GM23338 (cell line): ENCODE results near the gene SRY. TPM values are rescaled to one million over a fixed set of nuclear protein-coding genes. Genes with fewer than 3 reads are reported as not detected.
"Not testable (repeated sequence)": the region's sequence is repeated elsewhere in the genome, so short reads cannot be mapped to it uniquely, and the experiment has no call there.

ENCODE experiments used
- ATAC-seq: fragments of 200-7000 bp; cut with Tn5 transposase; 3 replicates; pipeline ENCODE4 v1.9.1; 2020
- DNase-seq: peaks from one replicate; pipeline ENCODE4 v3.0.0-alpha.2; 2015; ENCODE audit warnings: low spot score
- H2AFZ ChIP-seq: fragments of 200-600 bp; sonication (generic); 2 replicates; pipeline ENCODE4 v1.8.0; 2016; ENCODE audit warnings: antibody characterized with exemption, mild to moderate bottlenecking, moderate library complexity
- H3F3A ChIP-seq: fragments of 200-600 bp; sonication (generic); replicated peaks from 2 replicates; pipeline ENCODE4 v1.8.0; 2017; ENCODE audit warnings: antibody characterized with exemption, mixed run types, low read depth
- H3K27ac ChIP-seq: fragments of 200-600 bp; sonication (generic); 2 replicates; pipeline ENCODE4 v1.6.1; 2016; ENCODE audit warnings: low read depth
- H3K27me3 ChIP-seq: fragments of 200-600 bp; sonication (generic); 2 replicates; pipeline ENCODE4 v1.8.0; 2016; ENCODE audit warnings: mild to moderate bottlenecking, mixed run types, moderate library complexity; ENCODE audit not compliant: insufficient read depth
- H3K36me3 ChIP-seq: fragments of 200-600 bp; sonication (generic); 2 replicates; pipeline ENCODE4 v1.8.0; 2016; ENCODE audit warnings: mild to moderate bottlenecking; ENCODE audit not compliant: insufficient read depth
- H3K4me1 ChIP-seq: fragments of 200-600 bp; sonication (generic); 2 replicates; pipeline ENCODE4 v1.8.0; 2016; ENCODE audit warnings: mild to moderate bottlenecking, moderate library complexity; ENCODE audit not compliant: insufficient read depth
- H3K4me2 ChIP-seq: fragments of 200-600 bp; sonication (generic); 2 replicates; pipeline ENCODE4 v1.7.1; 2017; ENCODE audit warnings: mixed run types
- H3K4me3 ChIP-seq: fragments of 200-600 bp; sonication (generic); 2 replicates; pipeline ENCODE4 v1.6.1; 2016; ENCODE audit warnings: mixed run types
- H3K79me2 ChIP-seq: fragments of 200-600 bp; sonication (generic); replicated peaks from 2 replicates; pipeline ENCODE4 v1.8.0; 2017; ENCODE audit warnings: mild to moderate bottlenecking; ENCODE audit not compliant: insufficient read depth
- H3K9me2 ChIP-seq: fragments of 200-600 bp; sonication (generic); 2 replicates; pipeline ENCODE4 v1.8.0; 2017; ENCODE audit not compliant: insufficient read depth
- H4K20me1 ChIP-seq: fragments of 200-600 bp; sonication (generic); replicated peaks from 2 replicates; pipeline ENCODE4 v1.8.0; 2017; ENCODE audit warnings: mild to moderate bottlenecking; ENCODE audit not compliant: insufficient read depth
- H3K27ac Mint-ChIP-seq: 2 replicates; pipeline ENCODE4 v1.8.0; 2020; ENCODE audit warnings: inconsistent platforms, mild to moderate bottlenecking, moderate library complexity, mixed read lengths
- H3K27me3 Mint-ChIP-seq: 3 replicates; pipeline ENCODE4 v1.8.0; 2022; ENCODE audit warnings: low read depth, mild to moderate bottlenecking, moderate library complexity, mixed read lengths, inconsistent platforms; ENCODE audit not compliant: insufficient read depth, poor library complexity
- H3K36me3 Mint-ChIP-seq: 3 replicates; pipeline ENCODE4 v1.8.0; 2021; ENCODE audit warnings: low read depth, mild to moderate bottlenecking, inconsistent platforms, moderate library complexity, mixed read lengths
- H3K4me1 Mint-ChIP-seq: 3 replicates; pipeline ENCODE4 v1.8.0; 2020; ENCODE audit warnings: mild to moderate bottlenecking, inconsistent platforms, mixed read lengths
- H3K4me3 Mint-ChIP-seq: 3 replicates; pipeline ENCODE4 v1.8.0; 2021; ENCODE audit warnings: moderate library complexity, mild to moderate bottlenecking, inconsistent platforms, mixed read lengths
- H3K9me3 Mint-ChIP-seq: 3 replicates; pipeline ENCODE4 v1.8.0; 2020; ENCODE audit warnings: moderate library complexity, mild to moderate bottlenecking, inconsistent platforms, mixed read lengths
- CTCF ChIP-seq, 2 experiments: fragments of 200-600 bp in 1 of 2; sonication (generic) in 1 of 2; conservative IDR thresholded peaks; 2 replicates each; pipeline versions ENCODE4 v1.5.1 to v1.6.1; 2016 to 2017; ENCODE audit warnings: antibody characterized with exemption in 2 of 2, low read depth in 2 of 2, mild to moderate bottlenecking in 2 of 2, moderate library complexity in 1 of 2
- EZH2phosphoT487 ChIP-seq: fragments of 200-600 bp; sonication (generic); IDR thresholded peaks from one replicate; pipeline ENCODE4 v1.8.1; 2018; ENCODE audit warnings: antibody characterized with exemption; ENCODE audit not compliant: unreplicated experiment
- JUNB ChIP-seq: IDR thresholded peaks from one replicate; pipeline ENCODE4 v1.6.1; 2016; ENCODE audit warnings: antibody characterized with exemption; ENCODE audit not compliant: unreplicated experiment
- POLR2AphosphoS5 ChIP-seq: IDR thresholded peaks from 2 replicates; pipeline ENCODE4 v1.6.1; 2016; ENCODE audit warnings: antibody characterized with exemption, low read depth
- STAT1 ChIP-seq: IDR thresholded peaks from one replicate; pipeline ENCODE4 v1.6.1; 2016; ENCODE audit warnings: antibody characterized with exemption; ENCODE audit not compliant: unreplicated experiment
- ZNF114 ChIP-seq: fragments of 250-450 bp; sonication (Bioruptor Pico); IDR thresholded peaks from 2 replicates; pipeline ENCODE4 v1.5.0; 2020; ENCODE audit warnings: mild to moderate bottlenecking, moderate library complexity
- ZNF331 ChIP-seq: fragments of 250-450 bp; sonication (Bioruptor Pico); IDR thresholded peaks from 2 replicates; pipeline ENCODE4 v1.5.0; 2020; ENCODE audit warnings: low read depth, mild to moderate bottlenecking, moderate library complexity
- ZNF462 ChIP-seq: fragments of 250-450 bp; sonication (Bioruptor Pico); IDR thresholded peaks from 2 replicates; pipeline ENCODE4 v1.5.0; 2020; ENCODE audit warnings: mild to moderate bottlenecking, moderate library complexity
- polyA plus RNA-seq: library from polyadenylated mRNA; unstranded; fragments of >200 nt; fragmentation: Nextera tagmentation; extraction: Ambion mirVana; gene quantifications from 2 replicates; pipeline ENCODE4 v1.2.1, GENCODE V29; 2016
- total RNA-seq: library from RNA; depleted of rRNA; stranded (reverse); fragments of >200 nt; shearing (Covaris generic); gene quantifications from 2 replicates; pipeline ENCODE4 v1.2.3, GENCODE V29; 2014

The SRY gene
- total and polyA plus RNA-seq, 2 experiments from 2014 or later: 3.2 to 12.3 TPM

GRCh38 chrY:2824471-2824870 lies 37.0 kb upstream of the SRY start (continued):
- TF ChIP-seq EZH2phosphoT487 (no peak), POLR2AphosphoS5 (no peak)

- not testable (repeated sequence) for H3K4me1 Mint-ChIP-seq, H4K20me1 ChIP-seq, H3K36me3 Mint-ChIP-seq, H3K9me2 ChIP-seq, H3K4me2 ChIP-seq, H3K27me3 ChIP-seq, H3K4me3 ChIP-seq, H3K79me2 ChIP-seq, H3K27ac ChIP-seq, DNase-seq, H3K4me3 Mint-ChIP-seq, H3K36me3 ChIP-seq, H3K27ac Mint-ChIP-seq, H3K4me1 ChIP-seq, ATAC-seq, H3F3A ChIP-seq, H3K27me3 Mint-ChIP-seq, H3K9me3 Mint-ChIP-seq, H2AFZ ChIP-seq
These were observed 29.8 kb upstream of the SRY start for GRCh38 chrY:2817146-2817896.

GRCh38 chrY:2800246-2800645 lies 12.8 kb upstream of the SRY start:
- H3K9me3 Mint-ChIP-seq: no peaks in the 10 kb centered on the region
- Histone ChIP-seq H2AFZ (no peak overlapping the region), H3K27ac (no peak overlapping the region), H3K4me2 (no peak overlapping the region), H3K4me1 (no peaks in the 10 kb centered on the region), H3K9me2 (no peaks in the 10 kb centered on the region), H3K79me2 (no peaks in the 10 kb centered on the region), H3F3A (no peaks in the 10 kb centered on the region), H3K27me3 (no peaks in the 10 kb centered on the region), H3K4me3 (no peak overlapping the region), H4K20me1 (no peaks in the 10 kb centered on the region), H3K36me3 (no peaks in the 10 kb centered on the region)
- peak; percentile 43 for DNase-seq
- H3K4me3 Mint-ChIP-seq: no peak overlapping the region
- no peaks in the 10 kb centered on the region for H3K36me3 Mint-ChIP-seq
- no peaks in the 10 kb centered on the region for H3K27me3 Mint-ChIP-seq
- peak; percentile 42 to 46 for TF ChIP-seq CTCF (conservative IDR thresholded peaks at IDR 0.05; ENCODE audit: low read depth in 2 of 2)
- no peak for TF ChIP-seq ZNF114 (CRISPR knock-in tag)
- ATAC-seq: no peak
- H3K4me1 Mint-ChIP-seq: peaks cover 3% of the 10 kb centered on the region; the same call in 1 of the 3 replicates
- no peak overlapping the region for H3K27ac Mint-ChIP-seq

- Histone ChIP-seq H3K9me2 (no peaks in the 10 kb centered on the region), H2AFZ (no peak overlapping the region), H3K4me1 (peaks cover 6% of the 10 kb centered on the region), H3K79me2 (no peaks in the 10 kb centered on the region), H3K27me3 (no peaks in the 10 kb centered on the region), H3K36me3 (no peaks in the 10 kb centered on the region), H4K20me1 (no peaks in the 10 kb centered on the region), H3K4me3 (no peak overlapping the region), H3K27ac (no peak overlapping the region), H3K4me2 (no peak overlapping the region), H3F3A (no peaks in the 10 kb centered on the region)
- DNase-seq (no peak), ATAC-seq (no peak)
- Mint-ChIP-seq H3K36me3 (no peaks in the 10 kb centered on the region), H3K27me3 (no peaks in the 10 kb centered on the region), H3K9me3 (no peaks in the 10 kb centered on the region), H3K4me1 (peaks cover 3% of the 10 kb centered on the region; the same call in 1 of the 3 replicates), H3K4me3 (no peak overlapping the region), H3K27ac (no peak overlapping the region)
- TF ChIP-seq ZNF462 (CRISPR knock-in tag): no peak
- no peak for TF ChIP-seq ZNF331
- TF ChIP-seq STAT1: no peak
- TF ChIP-seq JUNB: no peak
These were observed 10.5 kb upstream of the SRY start for GRCh38 chrY:2797991-2798390.
